Nephron (organoid): ENCODE data around the gene GRIK4.
A peak's percentile ranks its signal among the peaks of the same experiment; 100 is the strongest.
"Not testable (repeated sequence)": the region's sequence is repeated elsewhere in the genome, so short reads cannot be mapped to it uniquely, and the experiment has no call there.

ENCODE experiments used
- H3K27ac Mint-ChIP-seq, 3 experiments: 2 replicates each; pipeline ENCODE4 v1.8.0; 2020; ENCODE audit warnings: mixed read lengths in 3 of 3, mild to moderate bottlenecking in 2 of 3, moderate library complexity in 1 of 3
- H3K27me3 Mint-ChIP-seq: 2 replicates; pipeline ENCODE4 v1.8.0; 2021; ENCODE audit warnings: low read depth, mild to moderate bottlenecking, moderate library complexity, mixed read lengths
- H3K36me3 Mint-ChIP-seq: 2 replicates; pipeline ENCODE4 v1.8.0; 2020; ENCODE audit warnings: low read depth, mixed read lengths
- H3K4me1 Mint-ChIP-seq: 2 replicates; pipeline ENCODE4 v1.8.0; 2020; ENCODE audit warnings: mixed read lengths
- H3K4me3 Mint-ChIP-seq, 3 experiments: 2 replicates each; pipeline ENCODE4 v1.8.0; 2020; ENCODE audit warnings: mild to moderate bottlenecking in 3 of 3, mixed read lengths in 3 of 3, moderate library complexity in 2 of 3
- H3K9me3 Mint-ChIP-seq: 2 replicates; pipeline ENCODE4 v1.8.0; 2020; ENCODE audit warnings: mixed read lengths
- CTCF ChIP-seq, 3 experiments: fragments of 200-600 bp; sonication (generic); IDR thresholded peaks; one replicate each; pipeline ENCODE4 v1.5.0; 2021; ENCODE audit warnings: antibody characterized with exemption in 3 of 3; ENCODE audit not compliant: unreplicated experiment in 3 of 3

GRIK4 gene

GRCh38 chr11:121023848-121024751 lies 512.6 kb downstream of the GRIK4 start, which contains the start of gene TBCEL:
TSS of gene TBCEL (plus strand) at chr11:121024102. CDS start at chr11:121045691, 21,589 bp downstream.
- H3K9me3 Mint-ChIP-seq = no peaks in the 10 kb centered on the region
- no peaks in the 10 kb centered on the region for H3K36me3 Mint-ChIP-seq
- peak within 1 kb of the TSS; percentile 6 to 69 (median 55) for H3K27ac Mint-ChIP-seq
- H3K27me3 Mint-ChIP-seq = no peaks in the 10 kb centered on the region
- peak within 1 kb of the TSS; percentile 80 to 92 (median 87) for H3K4me3 Mint-ChIP-seq
- peaks cover 22% of the 10 kb centered on the region for H3K4me1 Mint-ChIP-seq
- TF ChIP-seq CTCF (IDR thresholded peaks at IDR 0.05; ENCODE audit: unreplicated experiment in 3 of 3) = no peak

- H3K4me1 Mint-ChIP-seq = peaks cover 21% of the 10 kb centered on the region
- H3K27ac Mint-ChIP-seq = peak overlapping the region; percentile 6 to 55 (median 43)
- no peaks in the 10 kb centered on the region for H3K9me3 Mint-ChIP-seq
- peak overlapping the region; percentile 80 to 89 (median 87) for H3K4me3 Mint-ChIP-seq
- peaks cover 4% of the 10 kb centered on the region for H3K36me3 Mint-ChIP-seq
- no peaks in the 10 kb centered on the region for H3K27me3 Mint-ChIP-seq
- no peak for TF ChIP-seq CTCF (IDR thresholded peaks at IDR 0.05; ENCODE audit: unreplicated experiment in 3 of 3)
Observed at GRCh38 chr11:121024989-121025388, 513.4 kb downstream of the GRIK4 start.

DNA sequence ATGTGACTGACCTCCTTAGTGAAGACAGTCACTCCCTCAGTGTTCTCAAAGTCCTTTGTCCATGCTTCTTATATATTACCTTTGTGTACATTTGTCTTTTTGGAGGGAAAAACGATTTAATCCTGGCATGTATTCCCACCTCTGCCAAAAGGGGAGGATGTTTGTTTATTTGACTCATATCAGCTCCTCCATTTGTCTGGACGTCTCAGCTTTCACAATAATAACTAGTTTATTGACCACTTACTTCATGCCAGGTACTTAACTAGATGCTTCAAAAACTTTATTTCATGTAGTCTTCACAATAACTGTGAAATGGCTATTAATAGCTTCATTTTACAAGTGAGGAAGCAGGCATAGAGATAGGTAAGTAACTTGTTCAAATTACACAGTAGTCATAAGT lies 517.6 kb downstream of the GRIK4 start:
- Mint-ChIP-seq H3K4me1 (peaks cover 16% of the 10 kb centered on the region), H3K36me3 (peaks cover 8% of the 10 kb centered on the region), H3K9me3 (no peaks in the 10 kb centered on the region), H3K27me3 (no peaks in the 10 kb centered on the region), H3K4me3 (peak overlapping the region in 1 of 3 experiments; percentile 12), H3K27ac (no peak overlapping the region)
- no peak for TF ChIP-seq CTCF (IDR thresholded peaks at IDR 0.05; ENCODE audit: unreplicated experiment in 3 of 3)

DNA sequence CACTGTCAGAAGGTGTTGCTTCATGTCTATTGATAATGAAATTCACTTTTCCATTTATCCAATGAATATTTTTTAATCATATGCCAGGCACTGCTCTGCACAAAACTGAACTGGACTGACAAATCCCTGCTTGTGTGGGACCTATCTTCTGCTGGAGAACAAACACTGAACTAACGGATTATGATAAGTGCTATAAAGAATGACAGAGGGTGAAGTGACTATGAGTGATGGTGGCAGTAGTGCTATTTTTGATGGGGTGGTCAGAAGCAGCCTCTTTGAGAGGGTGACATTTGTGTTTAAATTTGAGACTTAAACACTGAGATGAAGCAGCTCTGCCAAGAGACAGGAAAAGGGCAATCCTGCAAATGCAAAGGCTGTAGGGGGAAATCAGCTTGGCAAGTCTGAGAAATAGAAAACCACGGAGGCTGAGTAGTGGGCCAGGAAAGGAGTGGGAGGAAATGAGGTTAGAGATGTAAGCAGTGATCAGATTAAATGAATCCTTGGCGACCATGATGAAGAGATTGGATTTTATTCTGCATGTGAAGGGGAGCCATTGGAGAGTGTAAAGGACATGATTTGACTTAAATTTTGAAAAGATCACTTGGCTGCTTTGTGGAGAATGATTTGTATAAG lies 518.4 kb downstream of the GRIK4 start:
- H3K9me3 Mint-ChIP-seq = no peaks in the 10 kb centered on the region
- H3K27ac Mint-ChIP-seq = no peak overlapping the region
- H3K36me3 Mint-ChIP-seq = peaks cover 8% of the 10 kb centered on the region
- TF ChIP-seq CTCF (IDR thresholded peaks at IDR 0.05; ENCODE audit: unreplicated experiment in 3 of 3) = no peak
- no peaks in the 10 kb centered on the region for H3K27me3 Mint-ChIP-seq
- peaks cover 11% of the 10 kb centered on the region for H3K4me1 Mint-ChIP-seq
- no peak overlapping the region for H3K4me3 Mint-ChIP-seq

- Mint-ChIP-seq H3K4me1 (no peaks in the 10 kb centered on the region), H3K27ac (no peak overlapping the region), H3K36me3 (peaks cover 8% of the 10 kb centered on the region), H3K27me3 (no peaks in the 10 kb centered on the region), H3K9me3 (no peaks in the 10 kb centered on the region), H3K4me3 (no peak overlapping the region)
- no peak for TF ChIP-seq CTCF (IDR thresholded peaks at IDR 0.05; ENCODE audit: unreplicated experiment in 3 of 3)
Observed at GRCh38 chr11:121031167-121031566, 519.6 kb downstream of the GRIK4 start.

DNA sequence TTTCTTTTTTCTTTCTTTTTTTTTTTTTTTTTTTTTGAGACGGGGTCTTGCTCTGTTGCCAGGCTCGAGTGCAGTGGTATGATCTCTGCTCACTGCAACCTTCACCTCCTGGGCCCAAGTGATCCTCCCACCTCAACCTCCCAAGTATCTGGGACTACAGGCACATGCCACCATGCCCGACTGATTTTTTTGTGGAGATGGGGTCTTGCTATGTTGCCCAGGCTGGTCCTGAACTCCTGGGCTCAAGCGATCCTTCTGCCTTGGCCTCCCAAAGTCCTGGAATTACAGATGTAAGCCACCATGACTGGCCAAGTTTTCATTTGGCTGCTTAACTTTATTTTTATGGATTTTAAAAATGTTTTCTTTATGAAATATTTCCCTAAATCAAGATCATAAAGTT lies 520.1 kb downstream of the GRIK4 start:
- not testable (repeated sequence) for H3K4me1 Mint-ChIP-seq, H3K27me3 Mint-ChIP-seq, H3K9me3 Mint-ChIP-seq, H3K36me3 Mint-ChIP-seq, H3K27ac Mint-ChIP-seq, H3K4me3 Mint-ChIP-seq
